GM19043 (cell line): ENCODE results near the gene KCNQ2.
"Not testable (repeated sequence)": the region's sequence is repeated elsewhere in the genome, so short reads cannot be mapped to it uniquely, and the experiment has no call there.

Source experiments
- ATAC-seq: cut with Tn5 transposase; IDR thresholded peaks from one replicate; pipeline ENCODE4 v1.9.1; 2021; ENCODE audit warnings: low read depth; ENCODE audit not compliant: unreplicated experiment

KCNQ2 gene

GRCh38 chr20:63491635-63492230 is 19.3 kb upstream of the KCNQ2 start:
- ATAC-seq = no peak

GRCh38 chr20:63491078-63491477 is 18.6 kb upstream of the KCNQ2 start:
- ATAC-seq = no peak

GRCh38 chr20:63490416-63490815 is 18.0 kb upstream of the KCNQ2 start:
- no peak for ATAC-seq

- no peak for ATAC-seq
These were observed 16.1 kb upstream of the KCNQ2 start for GRCh38 chr20:63488315-63489251.

- ATAC-seq = no peak
These were observed 15.4 kb upstream of the KCNQ2 start for GRCh38 chr20:63487781-63488241.

- no peak for ATAC-seq
These were observed 14.8 kb upstream of the KCNQ2 start for GRCh38 chr20:63487116-63487764.

- no peak for ATAC-seq
These were observed 13.9 kb upstream of the KCNQ2 start for GRCh38 chr20:63486300-63486855.

GRCh38 chr20:63484651-63485403 is 12.4 kb upstream of the KCNQ2 start:
- no peak for ATAC-seq

GRCh38 chr20:63484236-63484635 is 11.8 kb upstream of the KCNQ2 start:
- ATAC-seq = no peak

- ATAC-seq = no peak
These were observed 11.4 kb upstream of the KCNQ2 start for GRCh38 chr20:63483834-63484233.

GRCh38 chr20:63482021-63482587 is 9.6 kb upstream of the KCNQ2 start:
- no peak for ATAC-seq

- ATAC-seq = no peak
These were observed 9.0 kb upstream of the KCNQ2 start for GRCh38 chr20:63481503-63481902.

GRCh38 chr20:63479695-63480419 is 7.4 kb upstream of the KCNQ2 start:
- not testable (repeated sequence) for ATAC-seq

GRCh38 chr20:63478346-63479302 is 6.2 kb upstream of the KCNQ2 start:
- no peak for ATAC-seq

- ATAC-seq = no peak
These were observed 5.5 kb upstream of the KCNQ2 start for GRCh38 chr20:63477944-63478343.

GRCh38 chr20:63477061-63477616 is 4.7 kb upstream of the KCNQ2 start:
- ATAC-seq = no peak

- no peak for ATAC-seq
These were observed 2.8 kb upstream of the KCNQ2 start for GRCh38 chr20:63475209-63475608.
